22Rv1 (cell line): ENCODE data around the gene TMEM53.

Experiments
- CTCF ChIP-seq: fragments of 450-650 bp; IDR thresholded peaks from 2 replicates; pipeline ENCODE4 v1.5.1; 2017; ENCODE audit warnings: mild to moderate bottlenecking
- ZFX ChIP-seq: fragments of 450-650 bp; IDR thresholded peaks from 2 replicates; pipeline ENCODE4 v1.6.1; 2017; ENCODE audit warnings: antibody characterized with exemption, borderline replicate concordance

- no peak for TF ChIP-seq CTCF
- TF ChIP-seq ZFX = no peak
Observed at GRCh38 chr1:44649788-44650158, 24.5 kb downstream of the TMEM53 start.
